ENCODE data around the gene SLC35F4.

- TF ChIP-seq CTCF (IDR thresholded peaks at IDR 0.05 in 4 of 5, conservative IDR thresholded peaks at IDR 0.05 in 1 of 5) = no peak
- no peak for TF ChIP-seq POLR2A (IDR thresholded peaks at IDR 0.05)
These were observed 1.2 kb downstream of the SLC35F4 start for GRCh38 chr14:57864659-57865058.
